SK-N-SH (cell line): ENCODE data around the gene RAB7B. TPM values are rescaled to one million over a fixed set of nuclear protein-coding genes. Genes with fewer than 3 reads are reported as not detected.

Source experiments
- CTCF ChIA-PET: fragments of 300-600, 350-600 bp; formaldehyde crosslinking; extraction: SDS; loops from one replicate; lab custom pipeline; 2021; lab: Yijun Ruan, JAX
- POLR2A ChIA-PET: fragments of 350-600 bp; sonication (Branson Sonifier 250); formaldehyde crosslinking; extraction: SDS; loops from one replicate; lab custom pipeline; 2020; ENCODE audit warnings: antibody characterized with exemption, inconsistent platforms; lab: Yijun Ruan, JAX
- DNase-seq: peaks from one replicate; pipeline ENCODE4 v3.0.0; 2012
- H2AFZ ChIP-seq: fragments of 200-600 bp; sonication (generic); 2 replicates; pipeline ENCODE4 v1.8.1; 2016; ENCODE audit warnings: antibody characterized with exemption, mild to moderate bottlenecking, low read depth
- H3F3A ChIP-seq: fragments of 200-600 bp; sonication (generic); replicated peaks from 2 replicates; pipeline ENCODE3; 2016; ENCODE audit warnings: antibody characterized with exemption, mild to moderate bottlenecking; ENCODE audit not compliant: insufficient read depth
- H3K27ac ChIP-seq, 2 experiments: fragments of 200-500 bp in 1 of 2; fragments of 200-600 bp in 1 of 2; sonication (Bioruptor generic) in 1 of 2; sonication (generic), shearing (Covaris generic) in 1 of 2; 2 replicates each; pipeline versions ENCODE4 v1.5.1 to v1.6.1; 2014 to 2016; ENCODE audit warnings: low read depth in 2 of 2, inconsistent platforms in 1 of 2, low read length in 1 of 2, mild to moderate bottlenecking in 1 of 2, mixed read lengths in 1 of 2
- H3K27me3 ChIP-seq: fragments of 200-600 bp; sonication (generic), shearing (Covaris generic); 2 replicates; pipeline ENCODE4 v1.6.1; 2016; ENCODE audit warnings: mixed run types; ENCODE audit not compliant: insufficient read depth
- H3K36me3 ChIP-seq, 2 experiments: fragments of 200-500 bp in 1 of 2; fragments of 200-600 bp in 1 of 2; sonication (Bioruptor generic) in 1 of 2; sonication (generic) in 1 of 2; replicated peaks in 1 of 2; 2 replicates each; pipeline versions ENCODE3 to v1.5.1; 2014 to 2016; ENCODE audit warnings: low read length in 1 of 2, mild to moderate bottlenecking in 1 of 2; ENCODE audit not compliant: insufficient read depth in 2 of 2, control insufficient read depth in 1 of 2
- H3K4me1 ChIP-seq, 2 experiments: fragments of 200-500 bp in 1 of 2; fragments of 200-600 bp in 1 of 2; sonication (Bioruptor generic) in 1 of 2; sonication (generic), shearing (Covaris generic) in 1 of 2; 2 replicates each; pipeline versions ENCODE4 v1.5.1 to v1.6.1; 2014 to 2016; ENCODE audit warnings: low read depth in 1 of 2, low read length in 1 of 2, mixed run types in 1 of 2; ENCODE audit not compliant: insufficient read depth in 2 of 2, control insufficient read depth in 1 of 2
- H3K4me2 ChIP-seq: fragments of 200-600 bp; sonication (generic), shearing (Covaris generic); 2 replicates; pipeline ENCODE4 v1.6.1; 2017; ENCODE audit warnings: mixed run types
- H3K4me3 ChIP-seq, 2 experiments: fragments of 200-500 bp in 1 of 2; fragments of 200-600 bp in 1 of 2; sonication (Bioruptor generic) in 1 of 2; sonication (generic), shearing (Covaris generic) in 1 of 2; 2 replicates each; pipeline versions ENCODE4 v1.5.1 to v1.8.1; 2014 to 2016; ENCODE audit warnings: low read depth in 2 of 2, inconsistent platforms in 1 of 2, low read length in 1 of 2, mild to moderate bottlenecking in 1 of 2, mixed read lengths in 1 of 2, moderate library complexity in 1 of 2
- H3K79me2 ChIP-seq: fragments of 200-600 bp; sonication (generic); 2 replicates; pipeline ENCODE4 v1.8.1; 2017; ENCODE audit warnings: mild to moderate bottlenecking; ENCODE audit not compliant: insufficient read depth
- H3K9ac ChIP-seq: fragments of 200-600 bp; sonication (generic); 2 replicates; pipeline ENCODE4 v1.6.1; 2017; ENCODE audit warnings: mixed run types
- H3K9me2 ChIP-seq: fragments of 200-600 bp; sonication (generic); 2 replicates; pipeline ENCODE4 v1.6.1; 2017; ENCODE audit warnings: mixed run types
- H3K9me3 ChIP-seq: fragments of 200-600 bp; sonication (generic); 2 replicates; pipeline ENCODE4 v1.6.1; 2017; ENCODE audit warnings: mixed run types, mild to moderate bottlenecking, moderate library complexity
- H4K20me1 ChIP-seq: fragments of 200-600 bp; sonication (generic); 2 replicates; pipeline ENCODE4 v1.6.1; 2017; ENCODE audit warnings: mild to moderate bottlenecking, mixed run types; ENCODE audit not compliant: insufficient read depth
- CTCF ChIP-seq: fragments of 200-600 bp; sonication (generic); IDR thresholded peaks from 2 replicates; pipeline ENCODE4 v1.6.1; 2017; ENCODE audit warnings: antibody characterized with exemption, mild to moderate bottlenecking, moderate library complexity
- ELF1 ChIP-seq: IDR thresholded peaks from 2 replicates; pipeline ENCODE4 v1.4.0; 2012
- MAX ChIP-seq: IDR thresholded peaks from 2 replicates; pipeline ENCODE4 v1.4.0; 2012; ENCODE audit warnings: low read depth
- NRF1 ChIP-seq: IDR thresholded peaks from 2 replicates; pipeline ENCODE4 v1.6.1; 2012; ENCODE audit warnings: low read depth, mild to moderate bottlenecking, low read length
- PBX3 ChIP-seq: IDR thresholded peaks from 2 replicates; pipeline ENCODE4; 2012
- RXRA ChIP-seq: IDR thresholded peaks from 2 replicates; pipeline ENCODE4 v1.4.0; 2012; ENCODE audit warnings: low read depth, mild to moderate bottlenecking, borderline replicate concordance
- USF1 ChIP-seq: IDR thresholded peaks from 2 replicates; pipeline ENCODE4 v1.4.0; 2012; ENCODE audit warnings: low read depth, borderline replicate concordance
- WGBS: methylation state at CpG from one replicate; pipeline ENCODE4 v1.1.6; 2017; ENCODE audit warnings: low lambda C conversion rate; 5-methylcytosine and 5-hydroxymethylcytosine counted together
- polyA plus RNA-seq, 3 experiments: library from polyadenylated mRNA; depleted of rRNA; stranded (reverse); fragments of >200 nt; gene quantifications; 2 replicates each; pipeline ENCODE4 v1.2.3, GENCODE V29; 2012

The RAB7B gene
- polyA plus RNA-seq, 1 of the 3 experiments (the other 2 are of a cell fraction): 0.15 TPM

- H3K4me1 ChIP-seq: peaks cover 0 to 2% of the 10 kb centered on the region in 2 experiments; a peak in 1 of 4 replicates
These were observed 27.0 kb upstream of the RAB7B start for GRCh38 chr1:206030191-206030590.

More at GRCh38 chr1:206030191-206030590, 27.0 kb upstream of the RAB7B start:
- no peak overlapping the region for H3K27ac ChIP-seq
- CTCF ChIA-PET: interaction anchor here (0.6 to 8.3 kb wide), 36 partner anchors 8 to 371 kb away, joined by 3 to 248 read pairs (median 6); partner anchors contain the start of genes PM20D1 and RAB7B
- H3F3A ChIP-seq: no peaks in the 10 kb centered on the region
- POLR2A ChIA-PET: interaction anchor here (1.2 to 1.3 kb wide), 2 partner anchors 74 to 75 kb away, joined by 4 to 5 read pairs; no protein-coding TSS in a partner anchor
- no peak for TF ChIP-seq NRF1
- no peak for TF ChIP-seq MAX
- no peak for TF ChIP-seq RXRA
- TF ChIP-seq USF1: no peak
- TF ChIP-seq CTCF: no peak
- no peak for TF ChIP-seq ELF1
- no peak for TF ChIP-seq PBX3
- no peak overlapping the region for H3K4me2 ChIP-seq
- WGBS: 51% methylated on average over 4 of the region's 4 CpGs
- H3K9ac ChIP-seq: no peak overlapping the region
- H3K27me3 ChIP-seq: peaks cover 10% of the 10 kb centered on the region; the same call in 1 of the 2 replicates
- no peak overlapping the region for H2AFZ ChIP-seq
- H3K9me2 ChIP-seq: no peaks in the 10 kb centered on the region
- no peak for DNase-seq
- H3K9me3 ChIP-seq: no peaks in the 10 kb centered on the region
- no peaks in the 10 kb centered on the region for H3K79me2 ChIP-seq
- H3K4me3 ChIP-seq: no peak overlapping the region
- no peaks in the 10 kb centered on the region for H4K20me1 ChIP-seq
- no peaks in the 10 kb centered on the region for H3K36me3 ChIP-seq
